Tibial artery (tissue), 4 donors: ENCODE data around the gene MICAL3.
"Not testable (repeated sequence)": the region's sequence is repeated elsewhere in the genome, so short reads cannot be mapped to it uniquely, and the experiment has no call there.

ENCODE experiments used
- DNase-seq, 2 donors: peaks; one replicate each; pipeline ENCODE4 v3.0.0-alpha.2; 2019
- H3K27ac ChIP-seq, 2 donors: fragments of 200-600 bp; sonication (generic) in 1 of 2; 1 replicate in 1 of 2; 2 replicates in 1 of 2; pipeline ENCODE4 v1.5.1; 2018 to 2019; ENCODE audit warnings: mild to moderate bottlenecking in 1 of 2
- H3K27me3 ChIP-seq, 2 donors: fragments of 200-600 bp; sonication (generic) in 1 of 2; one replicate each; pipeline versions ENCODE4 v1.5.1 to v1.6.0; 2016 to 2019
- H3K36me3 ChIP-seq, 3 donors: fragments of 200-600 bp; sonication (generic) in 2 of 3; one replicate each; pipeline ENCODE4 v1.5.1; 2016 to 2019; ENCODE audit warnings: mild to moderate bottlenecking in 2 of 3
- H3K4me1 ChIP-seq, 4 donors: fragments of 200-600 bp; sonication (generic) in 2 of 4; 1 replicate in 3 of 4; 2 replicates in 1 of 4; pipeline ENCODE4 v1.5.1; 2016 to 2019
- H3K4me3 ChIP-seq, 2 donors: fragments of 200-600 bp; sonication (generic) in 1 of 2; 1 replicate in 1 of 2; 2 replicates in 1 of 2; pipeline ENCODE4 v1.5.1; 2018 to 2019; ENCODE audit warnings: mild to moderate bottlenecking in 2 of 2
- H3K9me3 ChIP-seq, 3 donors: fragments of 200-600 bp; sonication (generic) in 1 of 3; one replicate each; pipeline ENCODE4 v1.5.1; 2016 to 2019
- intact Hi-C: fragments of 100-400 bp; cut with DNase I; formaldehyde crosslinking; loops from one replicate; pipeline ENCODE4 v1.15.0; 2023; ENCODE audit warnings: low total_unique reads
- TF ChIP-seq, protein P1 (sequence below), 2 experiments: fragments of 200-600 bp in 1 of 2; fragments of 450-650 bp in 1 of 2; IDR thresholded peaks; one replicate each; pipeline ENCODE4 v1.5.1; 2017 to 2019; ENCODE audit warnings: antibody characterized with exemption in 2 of 2, mild to moderate bottlenecking in 1 of 2, moderate library complexity in 1 of 2

MICAL3 gene

DNA sequence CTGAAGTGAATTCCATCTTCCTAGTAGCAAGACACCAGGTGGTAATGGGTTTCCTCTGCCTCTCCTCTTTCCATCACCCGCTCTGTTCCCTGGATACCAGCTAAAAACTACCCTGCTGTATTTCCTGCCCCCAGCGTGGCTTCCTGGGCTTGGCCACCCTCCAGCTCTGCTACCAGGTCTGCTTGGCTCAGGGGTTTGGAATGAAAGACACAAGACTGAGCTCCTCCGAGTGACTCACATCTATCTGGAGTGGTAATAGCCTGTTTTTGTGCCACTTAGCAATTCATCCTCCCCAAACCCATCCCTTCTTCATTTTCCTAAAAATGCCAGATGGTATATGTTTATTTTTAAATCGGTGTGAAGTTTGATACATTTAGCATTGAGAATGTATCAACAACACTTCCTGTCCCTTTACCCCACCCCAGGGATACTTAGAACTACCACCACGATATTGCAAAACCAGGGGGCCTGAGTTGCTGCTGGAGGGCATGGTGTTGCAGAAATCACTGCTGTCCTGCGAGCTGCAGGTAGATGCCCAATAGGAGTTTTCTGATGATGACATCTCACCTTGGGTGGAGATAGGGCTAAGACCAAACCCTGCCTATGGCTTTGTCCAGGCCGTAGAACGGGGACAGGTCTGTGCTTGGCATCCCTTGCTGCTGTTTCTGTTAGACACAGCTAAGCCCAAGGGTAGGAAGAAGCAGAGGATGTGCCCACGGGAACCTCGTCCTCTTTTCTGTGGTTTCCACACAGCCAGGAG lies 7.5 kb upstream of the MICAL3 start:
- DNase-seq = peak in 1 of 2 donors; percentile 78
- H3K4me3 ChIP-seq = no peak overlapping the region
- intact Hi-C loops = no loop called here
- TF ChIP-seq, protein P1, sequence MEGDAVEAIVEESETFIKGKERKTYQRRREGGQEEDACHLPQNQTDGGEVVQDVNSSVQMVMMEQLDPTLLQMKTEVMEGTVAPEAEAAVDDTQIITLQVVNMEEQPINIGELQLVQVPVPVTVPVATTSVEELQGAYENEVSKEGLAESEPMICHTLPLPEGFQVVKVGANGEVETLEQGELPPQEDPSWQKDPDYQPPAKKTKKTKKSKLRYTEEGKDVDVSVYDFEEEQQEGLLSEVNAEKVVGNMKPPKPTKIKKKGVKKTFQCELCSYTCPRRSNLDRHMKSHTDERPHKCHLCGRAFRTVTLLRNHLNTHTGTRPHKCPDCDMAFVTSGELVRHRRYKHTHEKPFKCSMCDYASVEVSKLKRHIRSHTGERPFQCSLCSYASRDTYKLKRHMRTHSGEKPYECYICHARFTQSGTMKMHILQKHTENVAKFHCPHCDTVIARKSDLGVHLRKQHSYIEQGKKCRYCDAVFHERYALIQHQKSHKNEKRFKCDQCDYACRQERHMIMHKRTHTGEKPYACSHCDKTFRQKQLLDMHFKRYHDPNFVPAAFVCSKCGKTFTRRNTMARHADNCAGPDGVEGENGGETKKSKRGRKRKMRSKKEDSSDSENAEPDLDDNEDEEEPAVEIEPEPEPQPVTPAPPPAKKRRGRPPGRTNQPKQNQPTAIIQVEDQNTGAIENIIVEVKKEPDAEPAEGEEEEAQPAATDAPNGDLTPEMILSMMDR (IDR thresholded peaks at IDR 0.05) = no peak
- no peaks in the 10 kb centered on the region for H3K9me3 ChIP-seq
- no peaks in the 10 kb centered on the region for H3K27me3 ChIP-seq
- peak overlapping the region; percentile 75 to 77 for H3K27ac ChIP-seq
- H3K4me1 ChIP-seq = peaks cover 0 to 55% (median 38%) of the 10 kb centered on the region in 4 donors
- no peaks in the 10 kb centered on the region for H3K36me3 ChIP-seq

DNA sequence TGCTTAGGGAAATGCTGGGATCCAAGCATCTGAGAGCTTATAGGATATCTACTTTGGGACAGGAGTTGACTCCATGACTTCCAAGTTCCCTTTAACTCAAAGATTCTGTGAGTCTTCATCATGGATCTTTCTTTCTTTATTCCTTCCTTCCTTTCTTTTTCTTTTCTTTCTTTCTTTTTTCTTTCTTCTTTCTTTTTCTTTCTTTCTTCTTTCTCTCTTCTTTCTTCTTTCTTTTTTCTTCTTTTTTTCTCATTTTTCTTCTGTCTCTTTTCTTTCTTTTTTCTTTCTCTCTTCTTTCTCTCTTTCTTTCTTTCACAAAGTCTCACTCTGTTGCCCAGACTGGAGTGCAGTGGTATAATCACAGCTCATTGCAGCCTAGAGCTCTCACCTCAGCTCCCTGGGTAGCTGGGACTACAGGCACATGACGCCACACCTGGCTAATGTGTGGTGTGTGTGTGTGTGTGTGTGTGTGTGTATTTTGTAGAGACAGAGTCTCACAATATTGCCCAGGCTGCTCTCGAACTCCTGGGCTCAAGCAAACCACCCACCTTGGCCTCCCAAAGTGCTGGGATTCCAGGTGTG lies 5.4 kb upstream of the MICAL3 start:
- TF ChIP-seq, protein P1 (IDR thresholded peaks at IDR 0.05) = no peak
- DNase-seq = peak in 1 of 2 donors; percentile 21
- intact Hi-C loops = loop anchor here (10.0 kb wide), 1 partner anchor 45 kb away; the partner anchor contains the start of gene PEX26
- Histone ChIP-seq H3K9me3 (no peaks in the 10 kb centered on the region), H3K4me1 (peaks cover 0 to 43% (median 31%) of the 10 kb centered on the region in 4 donors), H3K27me3 (no peaks in the 10 kb centered on the region), H3K27ac (no peak overlapping the region), H3K4me3 (no peak overlapping the region), H3K36me3 (no peaks in the 10 kb centered on the region)

DNA sequence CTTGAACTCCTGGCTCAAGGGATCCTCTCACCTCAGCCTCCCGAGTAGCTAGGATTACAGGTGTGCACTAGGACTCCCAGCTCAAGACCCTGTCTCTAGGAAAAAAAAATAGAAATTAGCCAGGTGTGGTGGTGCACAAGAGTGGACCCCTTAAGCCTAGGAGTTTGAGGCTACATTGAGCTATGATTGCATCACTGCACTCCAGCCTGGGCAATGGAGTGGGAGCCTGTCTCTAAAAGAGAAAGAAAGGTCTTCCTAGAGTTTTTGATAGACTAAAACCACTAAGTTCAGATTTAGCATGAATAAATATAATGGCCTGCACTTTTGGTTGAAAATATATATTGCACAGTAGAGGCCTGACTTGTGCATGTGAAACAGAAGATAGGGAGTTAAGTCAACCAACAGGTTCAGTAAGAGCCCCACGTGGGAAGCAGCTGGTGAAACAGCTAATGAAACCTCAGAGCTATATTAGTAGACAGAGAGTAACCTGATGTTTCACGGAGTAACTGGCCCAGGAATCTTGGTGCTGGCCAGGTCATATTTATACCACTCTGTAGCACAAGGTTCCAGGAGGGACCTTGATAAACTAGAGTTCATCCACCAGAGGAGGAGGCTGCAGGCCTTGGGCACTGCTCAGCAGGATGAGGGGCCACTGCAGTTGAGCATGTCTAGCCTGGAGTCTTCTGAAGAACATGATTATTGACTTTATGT lies 4.6 kb upstream of the MICAL3 start:
- Histone ChIP-seq H3K36me3 (no peaks in the 10 kb centered on the region), H3K27ac (no peak overlapping the region), H3K27me3 (no peaks in the 10 kb centered on the region), H3K9me3 (no peaks in the 10 kb centered on the region), H3K4me1 (peaks cover 0 to 38% (median 26%) of the 10 kb centered on the region in 4 donors), H3K4me3 (no peak overlapping the region)
- intact Hi-C loops = loop anchor here (10.0 kb wide), 1 partner anchor 46 kb away; the partner anchor contains the start of gene PEX26
- peak in 1 of 2 donors; percentile 20 for DNase-seq
- TF ChIP-seq, protein P1 (IDR thresholded peaks at IDR 0.05) = no peak

DNA sequence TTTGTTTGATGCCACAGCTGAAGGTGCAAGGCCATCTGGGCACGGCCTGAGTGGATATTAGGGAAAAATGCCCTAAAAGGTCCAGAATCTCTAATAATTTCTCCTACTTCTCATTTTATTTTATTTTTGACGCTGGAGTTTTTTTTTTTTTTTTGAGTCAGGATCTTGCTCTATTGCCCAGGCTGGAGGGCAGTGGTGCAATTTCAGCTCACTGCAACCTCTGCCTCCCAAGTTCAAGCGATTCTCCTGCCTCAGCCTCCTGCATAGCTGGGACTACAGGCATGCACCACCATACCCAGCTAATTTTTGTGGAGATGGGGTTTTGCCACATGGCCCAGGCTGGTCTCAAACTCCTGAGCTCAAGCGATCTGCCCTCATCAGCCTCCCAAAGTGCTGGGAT lies 1.5 kb upstream of the MICAL3 start:
- intact Hi-C loops = loop anchor here (10.0 kb wide), 1 partner anchor 49 kb away; the partner anchor contains the start of gene PEX26
- peak in 1 of 2 donors; percentile 15 for DNase-seq
- H3K27me3 ChIP-seq, H3K36me3 ChIP-seq, H3K9me3 ChIP-seq, H3K4me3 ChIP-seq: not testable (repeated sequence)
- peaks cover 0 to 33% (median 20%) of the 10 kb centered on the region in 4 donors for H3K4me1 ChIP-seq
- peak overlapping the region; percentile 87 to 92 for H3K27ac ChIP-seq

DNA sequence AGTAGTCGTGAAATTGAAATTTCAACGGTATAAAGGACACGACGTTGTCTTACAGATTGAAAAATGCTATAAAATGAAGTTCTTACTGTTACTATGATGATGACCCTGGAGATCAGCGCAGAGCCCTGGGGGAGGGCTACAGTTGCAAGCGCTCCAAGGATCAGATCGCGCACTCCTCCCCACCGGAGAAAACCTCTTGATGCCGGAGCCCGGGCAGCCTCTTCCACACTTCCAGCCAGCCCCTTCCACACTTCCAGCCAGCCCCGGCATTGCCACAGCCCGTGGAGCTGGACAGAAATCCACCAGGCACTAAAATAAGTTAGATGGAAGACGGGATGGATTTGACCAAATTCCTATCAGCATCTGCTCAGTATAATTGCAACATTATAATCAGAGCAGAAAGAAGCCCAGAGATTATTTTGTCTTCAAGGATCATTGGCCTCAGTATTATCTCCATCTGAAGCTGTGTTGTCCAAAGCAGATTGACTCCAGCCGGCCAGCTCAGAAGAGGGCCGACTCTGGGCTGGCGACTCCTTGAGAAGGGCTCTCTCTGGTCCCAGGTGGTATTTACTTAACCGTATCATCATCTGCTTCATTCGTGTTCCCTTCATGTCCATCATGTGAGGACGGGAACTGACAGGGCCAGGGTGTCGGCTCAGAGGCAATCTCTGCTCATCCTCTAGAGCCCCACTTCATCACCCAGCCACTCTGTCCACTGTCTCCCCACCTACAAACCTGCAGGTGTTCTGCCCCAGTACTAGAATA lies 777 bp upstream of the MICAL3 start:
- Histone ChIP-seq H3K27ac (peak overlapping the region; percentile 87 to 92), H3K36me3 (no peaks in the 10 kb centered on the region), H3K9me3 (no peaks in the 10 kb centered on the region), H3K27me3 (no peaks in the 10 kb centered on the region), H3K4me1 (peaks cover 0 to 34% (median 20%) of the 10 kb centered on the region in 4 donors), H3K4me3 (peak overlapping the region; percentile 73 to 83)
- TF ChIP-seq, protein P1 (IDR thresholded peaks at IDR 0.05) = no peak
- DNase-seq = peak in 1 of 2 donors; percentile 56
- intact Hi-C loops = loop anchor here (5.0 to 10.0 kb wide), 2 partner anchors 50 to 113 kb away; partner anchors contain the start of gene PEX26
